AG09319 (cell line): ENCODE results near the gene SMAD6.

Source experiments
- DNase-seq: peaks from one replicate; pipeline ENCODE4 v3.0.0-alpha.2; 2010; ENCODE audit warnings: low read depth; ENCODE audit errors: extremely low read depth
- TF ChIP-seq, protein P1 (sequence below): IDR thresholded peaks from 2 replicates; pipeline ENCODE4 v1.5.1; 2011; ENCODE audit warnings: low read depth, mild to moderate bottlenecking, inconsistent platforms, low read length, moderate library complexity

SMAD6 gene

DNA sequence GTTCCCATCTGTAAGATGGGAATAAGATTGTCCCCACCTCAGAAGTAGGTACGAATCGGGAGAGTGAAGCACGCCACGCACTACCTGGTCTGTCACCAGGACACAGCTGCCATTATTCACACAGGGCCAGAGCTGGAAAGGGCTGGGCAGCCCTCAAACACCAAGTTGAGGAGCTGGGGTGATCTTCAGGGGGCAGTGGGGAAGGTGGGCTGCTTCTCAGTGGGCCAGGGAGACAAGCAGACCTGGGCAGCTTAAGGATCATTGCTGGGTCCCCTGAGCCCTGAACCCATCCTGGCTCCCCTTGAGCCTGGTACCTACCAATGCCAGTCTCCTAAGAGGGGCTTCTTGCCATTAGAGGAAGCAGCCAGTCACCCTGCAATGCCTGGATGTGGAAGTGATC is 82.1 kb downstream of the SMAD6 start:
- no peak for DNase-seq
- TF ChIP-seq, protein P1, sequence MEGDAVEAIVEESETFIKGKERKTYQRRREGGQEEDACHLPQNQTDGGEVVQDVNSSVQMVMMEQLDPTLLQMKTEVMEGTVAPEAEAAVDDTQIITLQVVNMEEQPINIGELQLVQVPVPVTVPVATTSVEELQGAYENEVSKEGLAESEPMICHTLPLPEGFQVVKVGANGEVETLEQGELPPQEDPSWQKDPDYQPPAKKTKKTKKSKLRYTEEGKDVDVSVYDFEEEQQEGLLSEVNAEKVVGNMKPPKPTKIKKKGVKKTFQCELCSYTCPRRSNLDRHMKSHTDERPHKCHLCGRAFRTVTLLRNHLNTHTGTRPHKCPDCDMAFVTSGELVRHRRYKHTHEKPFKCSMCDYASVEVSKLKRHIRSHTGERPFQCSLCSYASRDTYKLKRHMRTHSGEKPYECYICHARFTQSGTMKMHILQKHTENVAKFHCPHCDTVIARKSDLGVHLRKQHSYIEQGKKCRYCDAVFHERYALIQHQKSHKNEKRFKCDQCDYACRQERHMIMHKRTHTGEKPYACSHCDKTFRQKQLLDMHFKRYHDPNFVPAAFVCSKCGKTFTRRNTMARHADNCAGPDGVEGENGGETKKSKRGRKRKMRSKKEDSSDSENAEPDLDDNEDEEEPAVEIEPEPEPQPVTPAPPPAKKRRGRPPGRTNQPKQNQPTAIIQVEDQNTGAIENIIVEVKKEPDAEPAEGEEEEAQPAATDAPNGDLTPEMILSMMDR: no peak

GRCh38 chr15:66785637-66786036 is 83.6 kb downstream of the SMAD6 start:
- TF ChIP-seq, protein P1: no peak
- DNase-seq: no peak

- DNase-seq: no peak
- TF ChIP-seq, protein P1: no peak
These were observed 84.2 kb downstream of the SMAD6 start for GRCh38 chr15:66786222-66786621.

DNA sequence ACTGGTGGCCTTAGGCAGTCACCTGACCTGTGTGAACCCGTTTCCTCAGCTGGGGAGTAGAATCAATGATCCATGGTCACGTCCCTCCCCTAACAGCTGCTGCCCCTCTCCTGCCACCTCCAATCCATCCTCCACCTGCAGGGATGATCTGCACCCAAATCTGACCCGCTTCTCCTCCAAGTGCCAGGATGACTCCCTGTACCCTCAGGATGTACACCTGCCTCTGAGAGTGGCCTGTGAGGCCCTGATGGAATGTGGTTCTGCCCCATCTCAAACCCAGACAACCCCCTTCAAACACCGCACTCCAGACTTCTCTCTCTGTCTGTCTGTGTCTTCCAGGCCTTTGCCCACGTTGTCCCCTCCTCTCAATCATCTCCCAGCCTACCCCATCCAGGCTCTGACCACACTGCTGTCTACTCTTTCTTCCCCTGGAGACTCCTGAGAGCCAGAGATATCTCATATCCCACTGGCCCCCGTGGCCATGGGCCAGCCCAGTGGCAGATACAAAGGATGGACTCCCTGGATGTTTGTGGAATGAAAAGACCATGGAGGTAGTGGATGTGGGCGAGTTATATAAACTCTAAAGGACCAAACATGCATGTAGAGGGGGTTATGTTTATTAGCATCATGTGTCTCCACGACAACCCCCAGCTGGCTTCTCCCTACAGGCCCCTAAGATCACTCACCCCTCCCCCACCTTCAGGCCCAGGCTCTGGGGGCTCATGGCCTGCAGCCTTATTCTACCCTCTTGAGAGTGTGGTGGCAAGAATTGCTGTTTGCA is 84.9 kb downstream of the SMAD6 start:
- TF ChIP-seq, protein P1: no peak
- DNase-seq: no peak

- no peak for DNase-seq
- TF ChIP-seq, protein P1: no peak
These were observed 85.4 kb downstream of the SMAD6 start for GRCh38 chr15:66787489-66787871.

GRCh38 chr15:66788024-66788423 is 86.0 kb downstream of the SMAD6 start:
- no peak for DNase-seq
- TF ChIP-seq, protein P1: no peak

GRCh38 chr15:66789029-66790025 is 87.3 kb downstream of the SMAD6 start:
- DNase-seq: peak; percentile 61
- TF ChIP-seq, protein P1: peak; percentile 74
